Measurements from ENCODE around the gene FLNB. TPM values are rescaled to one million over a fixed set of nuclear protein-coding genes. Genes with fewer than 3 reads are reported as not detected.

FLNB gene
- total and polyA plus RNA-seq, 2 of the 13 experiments (the other 11 are each of a cell fraction or from before 2014, with no cell fraction given): 106 to 130 TPM

GRCh38 chr3:57966829-57967228 lies 41.4 kb upstream of the FLNB start (continued):
- TF ChIP-seq CEBPB (IDR thresholded peaks at IDR 0.05; ENCODE audit: borderline replicate concordance, low read depth, low read length) (peak; percentile 76), RBM39 (IDR thresholded peaks at IDR 0.05; ENCODE audit: low read depth, low read length, poor library complexity, severe bottlenecking) (no peak), SOX5 (CRISPR knock-in tag; IDR thresholded peaks at IDR 0.05; ENCODE audit: borderline replicate concordance) (no peak), ZSCAN29 (CRISPR knock-in tag; conservative IDR thresholded peaks at IDR 0.05) (no peak), HNF4A (CRISPR knock-in tag; IDR thresholded peaks at IDR 0.05) (no peak)
- TF ChIP-seq, protein P1, sequence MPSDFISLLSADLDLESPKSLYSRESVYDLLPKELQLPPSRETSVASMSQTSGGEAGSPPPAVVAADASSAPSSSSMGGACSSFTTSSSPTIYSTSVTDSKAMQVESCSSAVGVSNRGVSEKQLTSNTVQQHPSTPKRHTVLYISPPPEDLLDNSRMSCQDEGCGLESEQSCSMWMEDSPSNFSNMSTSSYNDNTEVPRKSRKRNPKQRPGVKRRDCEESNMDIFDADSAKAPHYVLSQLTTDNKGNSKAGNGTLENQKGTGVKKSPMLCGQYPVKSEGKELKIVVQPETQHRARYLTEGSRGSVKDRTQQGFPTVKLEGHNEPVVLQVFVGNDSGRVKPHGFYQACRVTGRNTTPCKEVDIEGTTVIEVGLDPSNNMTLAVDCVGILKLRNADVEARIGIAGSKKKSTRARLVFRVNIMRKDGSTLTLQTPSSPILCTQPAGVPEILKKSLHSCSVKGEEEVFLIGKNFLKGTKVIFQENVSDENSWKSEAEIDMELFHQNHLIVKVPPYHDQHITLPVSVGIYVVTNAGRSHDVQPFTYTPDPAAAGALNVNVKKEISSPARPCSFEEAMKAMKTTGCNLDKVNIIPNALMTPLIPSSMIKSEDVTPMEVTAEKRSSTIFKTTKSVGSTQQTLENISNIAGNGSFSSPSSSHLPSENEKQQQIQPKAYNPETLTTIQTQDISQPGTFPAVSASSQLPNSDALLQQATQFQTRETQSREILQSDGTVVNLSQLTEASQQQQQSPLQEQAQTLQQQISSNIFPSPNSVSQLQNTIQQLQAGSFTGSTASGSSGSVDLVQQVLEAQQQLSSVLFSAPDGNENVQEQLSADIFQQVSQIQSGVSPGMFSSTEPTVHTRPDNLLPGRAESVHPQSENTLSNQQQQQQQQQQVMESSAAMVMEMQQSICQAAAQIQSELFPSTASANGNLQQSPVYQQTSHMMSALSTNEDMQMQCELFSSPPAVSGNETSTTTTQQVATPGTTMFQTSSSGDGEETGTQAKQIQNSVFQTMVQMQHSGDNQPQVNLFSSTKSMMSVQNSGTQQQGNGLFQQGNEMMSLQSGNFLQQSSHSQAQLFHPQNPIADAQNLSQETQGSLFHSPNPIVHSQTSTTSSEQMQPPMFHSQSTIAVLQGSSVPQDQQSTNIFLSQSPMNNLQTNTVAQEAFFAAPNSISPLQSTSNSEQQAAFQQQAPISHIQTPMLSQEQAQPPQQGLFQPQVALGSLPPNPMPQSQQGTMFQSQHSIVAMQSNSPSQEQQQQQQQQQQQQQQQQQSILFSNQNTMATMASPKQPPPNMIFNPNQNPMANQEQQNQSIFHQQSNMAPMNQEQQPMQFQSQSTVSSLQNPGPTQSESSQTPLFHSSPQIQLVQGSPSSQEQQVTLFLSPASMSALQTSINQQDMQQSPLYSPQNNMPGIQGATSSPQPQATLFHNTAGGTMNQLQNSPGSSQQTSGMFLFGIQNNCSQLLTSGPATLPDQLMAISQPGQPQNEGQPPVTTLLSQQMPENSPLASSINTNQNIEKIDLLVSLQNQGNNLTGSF (CRISPR knock-in tag; IDR thresholded peaks at IDR 0.05): no peak

GRCh38 chr3:57967590-57967989 lies 40.6 kb upstream of the FLNB start:
- H3K4me1 ChIP-seq (ENCODE audit: insufficient read depth, low read length): peaks cover 74% of the 10 kb centered on the region
- no peaks in the 10 kb centered on the region for H4K20me1 ChIP-seq (ENCODE audit: insufficient read depth, low read length)
- DNase-seq (ENCODE audit: low spot score) (no peak), ATAC-seq (no peak), FAIRE-seq (no peak)
- H3K9me3 ChIP-seq (ENCODE audit: low read length): no peaks in the 10 kb centered on the region
- no peak overlapping the region for H3K4me2 ChIP-seq (ENCODE audit: low read depth, low read length)
- H3K27me3 ChIP-seq (ENCODE audit: control insufficient read depth in 1 of 2, insufficient read depth in 2 of 2, low read length in 2 of 2): no peaks in the 10 kb centered on the region
- 45% methylated on average over 9 of the region's 9 CpGs for WGBS (ENCODE audit: low lambda C conversion rate)
- H3K79me2 ChIP-seq (ENCODE audit: insufficient read depth, low read length): no peaks in the 10 kb centered on the region
- BruUV-seq (replicated peaks): no TSS peak
- in situ Hi-C loops (cut with HindIII; ENCODE audit: extremely low pct_ligation_motif_present, low pct_unique_long_range_greater_than_20kb): no loop called here
- intact Hi-C loops (cut with micrococcal nuclease; ENCODE audit: unreplicated experiment): no loop called here
- ChIA-PET POLR2A (no interaction called here), CTCF (ENCODE audit: low intra/inter-chr PET ratio, low total read pairs) (no interaction called here)
- H3K27ac ChIP-seq (ENCODE audit: extremely low read length, insufficient read depth, low read length): no peak overlapping the region
- H3K4me3 ChIP-seq (replicated peaks in 1 of 3; ENCODE audit: insufficient read depth in 1 of 3, low read depth in 2 of 3, low read length in 3 of 3): no peak overlapping the region
- H3K36me3 ChIP-seq (replicated peaks in 1 of 2; ENCODE audit: control insufficient read depth in 1 of 2, insufficient read depth in 2 of 2, low read length in 2 of 2): no peaks in the 10 kb centered on the region
- H2AFZ ChIP-seq (ENCODE audit: low read length): no peak overlapping the region
- H3K9ac ChIP-seq (ENCODE audit: insufficient read depth, low read depth, low read length): no peak overlapping the region
- TF ChIP-seq SRF (IDR thresholded peaks at IDR 0.05; ENCODE audit: low read depth, low read length) (no peak), GZF1 (CRISPR knock-in tag; IDR thresholded peaks at IDR 0.05) (no peak), ZNF354B (CRISPR knock-in tag; IDR thresholded peaks at IDR 0.05) (no peak), EHMT2 (IDR thresholded peaks at IDR 0.05; ENCODE audit: borderline replicate concordance, low read depth, low read length) (no peak), MEF2D (CRISPR knock-in tag; IDR thresholded peaks at IDR 0.05) (no peak), SMAD1 (CRISPR knock-in tag; IDR thresholded peaks at IDR 0.05; ENCODE audit: borderline replicate concordance, low read depth) (no peak), ZNF850 (CRISPR knock-in tag; conservative IDR thresholded peaks at IDR 0.05) (no peak), ARID2 (CRISPR knock-in tag; IDR thresholded peaks at IDR 0.05; ENCODE audit: borderline replicate concordance) (no peak)
- TF ChIP-seq, protein P2, sequence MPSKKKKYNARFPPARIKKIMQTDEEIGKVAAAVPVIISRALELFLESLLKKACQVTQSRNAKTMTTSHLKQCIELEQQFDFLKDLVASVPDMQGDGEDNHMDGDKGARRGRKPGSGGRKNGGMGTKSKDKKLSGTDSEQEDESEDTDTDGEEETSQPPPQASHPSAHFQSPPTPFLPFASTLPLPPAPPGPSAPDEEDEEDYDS (CRISPR knock-in tag; IDR thresholded peaks at IDR 0.05): no peak
- TF ChIP-seq, protein P3, sequence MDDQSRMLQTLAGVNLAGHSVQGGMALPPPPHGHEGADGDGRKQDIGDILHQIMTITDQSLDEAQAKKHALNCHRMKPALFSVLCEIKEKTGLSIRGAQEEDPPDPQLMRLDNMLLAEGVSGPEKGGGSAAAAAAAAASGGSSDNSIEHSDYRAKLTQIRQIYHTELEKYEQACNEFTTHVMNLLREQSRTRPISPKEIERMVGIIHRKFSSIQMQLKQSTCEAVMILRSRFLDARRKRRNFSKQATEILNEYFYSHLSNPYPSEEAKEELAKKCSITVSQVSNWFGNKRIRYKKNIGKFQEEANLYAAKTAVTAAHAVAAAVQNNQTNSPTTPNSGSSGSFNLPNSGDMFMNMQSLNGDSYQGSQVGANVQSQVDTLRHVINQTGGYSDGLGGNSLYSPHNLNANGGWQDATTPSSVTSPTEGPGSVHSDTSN (CRISPR knock-in tag; IDR thresholded peaks at IDR 0.05; ENCODE audit: borderline replicate concordance): no peak
